B cell (primary cell): ENCODE measurements around the gene ADAMTS17. TPM values are rescaled to one million over a fixed set of nuclear protein-coding genes. Genes with fewer than 3 reads are reported as not detected.

Experiments used
- ATAC-seq: fragments of 200-7000 bp; cut with Tn5 transposase; one replicate; pipeline ENCODE4 v1.10.0; 2021; ENCODE audit warnings: low read depth, mild to moderate bottlenecking, moderate number of reproducible peaks, moderate library complexity
- CTCF ChIA-PET: fragments of 350-600 bp; sonication (Branson Sonifier 250); formaldehyde crosslinking; loops from one replicate; lab custom pipeline; 2021; ENCODE audit warnings: antibody characterized with exemption, inconsistent platforms; lab: Charles Lee
- POLR2A ChIA-PET: fragments of 350-600 bp; sonication (Branson Sonifier 250); formaldehyde crosslinking; loops from one replicate; lab custom pipeline; 2021; ENCODE audit warnings: antibody characterized with exemption; lab: Charles Lee
- DNase-seq: peaks from one replicate; pipeline ENCODE4 v3.0.0; 2013
- H2AFZ ChIP-seq: 2 replicates; pipeline ENCODE4 v1.6.1; 2012; ENCODE audit warnings: mild to moderate bottlenecking, low read depth, low read length; ENCODE audit not compliant: insufficient read depth, poor library complexity, severe bottlenecking
- H3K27ac ChIP-seq, 2 donors: 1 replicate in 1 of 2; 2 replicates in 1 of 2; pipeline ENCODE4 v1.5.1; 2012 to 2013; ENCODE audit warnings: low read length in 2 of 2, mild to moderate bottlenecking in 2 of 2, moderate library complexity in 1 of 2
- H3K27me3 ChIP-seq, 4 experiments: fragments of 200-600 bp in 1 of 4; sonication (generic) in 1 of 4; replicated peaks in 1 of 4; 1 replicate in 2 of 4; 2 replicates in 2 of 4; pipeline versions ENCODE4 v1.6.1 to v1.7.0; 2013 to 2016; ENCODE audit warnings: low read length in 3 of 4, mild to moderate bottlenecking in 2 of 4, mixed read lengths in 1 of 4, moderate library complexity in 1 of 4; ENCODE audit not compliant: insufficient read depth in 4 of 4, control insufficient read depth in 3 of 4; ENCODE audit errors: control extremely low read depth in 1 of 4
- H3K36me3 ChIP-seq, 2 experiments: replicated peaks in 1 of 2; 1 replicate in 1 of 2; 2 replicates in 1 of 2; pipeline versions ENCODE4 v1.6.1 to v1.7.1; 2013; ENCODE audit warnings: low read length in 1 of 2; ENCODE audit not compliant: insufficient read depth in 2 of 2, control insufficient read depth in 1 of 2; ENCODE audit errors: control extremely low read depth in 1 of 2, extremely low read depth in 1 of 2
- H3K4me1 ChIP-seq, 2 donors: fragments of 200-600 bp in 1 of 2; sonication (generic) in 1 of 2; 1 replicate in 1 of 2; 2 replicates in 1 of 2; pipeline versions ENCODE4 v1.5.1 to v1.6.1; 2013 to 2017; ENCODE audit warnings: low read length in 2 of 2; ENCODE audit not compliant: control insufficient read depth in 2 of 2, insufficient read depth in 2 of 2
- H3K4me2 ChIP-seq: replicated peaks from 2 replicates; pipeline ENCODE3; 2012; ENCODE audit warnings: mild to moderate bottlenecking, low read depth, low read length; ENCODE audit not compliant: poor library complexity, severe bottlenecking
- H3K4me3 ChIP-seq, 5 experiments: fragments of 200-600 bp in 1 of 5; sonication (generic) in 1 of 5; 1 replicate in 3 of 5; 2 replicates in 2 of 5; pipeline versions ENCODE4 v1.5.1 to v1.7.0; 2011 to 2016; ENCODE audit warnings: low read length in 4 of 5, mild to moderate bottlenecking in 4 of 5, low read depth in 2 of 5, control low read depth in 1 of 5, moderate library complexity in 1 of 5; ENCODE audit not compliant: insufficient read depth in 1 of 5; ENCODE audit errors: control extremely low read depth in 1 of 5, extremely low read depth in 1 of 5
- H3K79me2 ChIP-seq: fragments of 200-600 bp; sonication (generic); one replicate; pipeline ENCODE4 v1.6.0; 2016; ENCODE audit warnings: low read length; ENCODE audit not compliant: control insufficient read depth, insufficient read depth
- H3K9ac ChIP-seq: fragments of 200-600 bp; sonication (generic); 2 replicates; pipeline ENCODE4 v1.6.1; 2017; ENCODE audit warnings: mild to moderate bottlenecking, low read length, moderate library complexity
- H3K9me3 ChIP-seq, 3 donors: one replicate each; pipeline versions ENCODE4 v1.6.1 to v1.7.1; 2013; ENCODE audit warnings: low read length in 2 of 3; ENCODE audit not compliant: control insufficient read depth in 2 of 3, insufficient read depth in 1 of 3; ENCODE audit errors: control extremely low read depth in 1 of 3
- H4K20me1 ChIP-seq: 2 replicates; pipeline ENCODE4 v1.6.0; 2012; ENCODE audit warnings: mild to moderate bottlenecking, low read length; ENCODE audit not compliant: insufficient read depth, control insufficient read depth, poor library complexity, severe bottlenecking
- H3K27ac Mint-ChIP-seq: one replicate; pipeline ENCODE4 v1.8.0; 2021; ENCODE audit warnings: mixed read lengths
- H3K27me3 Mint-ChIP-seq: one replicate; pipeline ENCODE4 v1.8.0; 2021; ENCODE audit warnings: mixed read lengths
- H3K4me1 Mint-ChIP-seq: one replicate; pipeline ENCODE4 v1.8.0; 2021; ENCODE audit warnings: mixed read lengths
- H3K4me3 Mint-ChIP-seq: one replicate; pipeline ENCODE4 v1.8.0; 2021; ENCODE audit warnings: mixed read lengths
- H3K9me3 Mint-ChIP-seq: one replicate; pipeline ENCODE4 v1.8.0; 2022; ENCODE audit warnings: mixed read lengths; ENCODE audit not compliant: insufficient read depth
- CTCF ChIP-seq: fragments of 200-600 bp; IDR thresholded peaks from one replicate; pipeline ENCODE4 v1.8.0; 2022; ENCODE audit warnings: antibody characterized with exemption, mild to moderate bottlenecking
- EZH2 ChIP-seq: IDR thresholded peaks from 2 replicates; pipeline ENCODE4 v1.6.1; 2012; ENCODE audit warnings: borderline replicate concordance, low read depth, mild to moderate bottlenecking, moderate library complexity, low read length; ENCODE audit not compliant: insufficient read depth, poor library complexity, severe bottlenecking
- WGBS: methylation state at CpG from one replicate; pipeline ENCODE4 v1.1.5; 2013; ENCODE audit warnings: missing lambda C conversion rate; ENCODE audit not compliant: insufficient coverage; 5-methylcytosine and 5-hydroxymethylcytosine counted together
- intact Hi-C: fragments of 100-400 bp; cut with micrococcal nuclease; formaldehyde crosslinking; loops from one replicate; pipeline ENCODE4 v1.10.0; 2022
- polyA plus RNA-seq: library from polyadenylated mRNA; depleted of rRNA; stranded (reverse); fragments of >200 nt; gene quantifications from 2 replicates; pipeline ENCODE4 v1.2.3, GENCODE V29; 2012
- total RNA-seq, 2 donors: library from RNA; stranded (reverse); fragments of 120-200 nt in 1 of 2; gene quantifications; 1 replicate in 1 of 2; 2 replicates in 1 of 2; pipeline versions ENCODE4 v1.2.3 to v1.2.4, GENCODE V29; 2013 to 2022

The ADAMTS17 gene
- total and polyA plus RNA-seq, 2 donors (not counting 1 experiment from before 2014, with no cell fraction given): 0.10 TPM; not detected in 1

- 86% methylated on average over 3 of the region's 3 CpGs for WGBS
- Histone ChIP-seq H3K27ac (no peak overlapping the region), H3K4me2 (no peak overlapping the region), H2AFZ (no peak overlapping the region), H3K79me2 (no peaks in the 10 kb centered on the region), H3K27me3 (no peaks in the 10 kb centered on the region), H3K9ac (no peak overlapping the region), H3K9me3 (peaks cover 0 to 5% (median 0%) of the 10 kb centered on the region in 3 donors), H3K4me1 (no peaks in the 10 kb centered on the region), H3K4me3 (no peak overlapping the region), H3K36me3 (no peaks in the 10 kb centered on the region), H4K20me1 (no peaks in the 10 kb centered on the region)
- Mint-ChIP-seq H3K4me3 (no peak overlapping the region), H3K4me1 (no peaks in the 10 kb centered on the region), H3K9me3 (no peaks in the 10 kb centered on the region), H3K27ac (no peak overlapping the region), H3K27me3 (no peaks in the 10 kb centered on the region)
- intact Hi-C loops: no loop called here
- DNase-seq: no peak
- POLR2A ChIA-PET: no interaction called here
- CTCF ChIA-PET: no interaction called here
- TF ChIP-seq CTCF (no peak), EZH2 (no peak)
- no peak for ATAC-seq
These were observed 247.7 kb downstream of the ADAMTS17 start for GRCh38 chr15:100094127-100094510.

GRCh38 chr15:100093211-100094126 lies 248.3 kb downstream of the ADAMTS17 start:
- POLR2A ChIA-PET: no interaction called here
- Mint-ChIP-seq H3K4me1 (no peaks in the 10 kb centered on the region), H3K9me3 (no peaks in the 10 kb centered on the region), H3K27ac (no peak overlapping the region), H3K4me3 (no peak overlapping the region), H3K27me3 (no peaks in the 10 kb centered on the region)
- H3K9me3 ChIP-seq: peaks cover 0 to 5% (median 0%) of the 10 kb centered on the region in 3 donors
- H3K79me2 ChIP-seq: no peaks in the 10 kb centered on the region
- WGBS: 67% methylated on average over 11 of the region's 13 CpGs
- H3K4me2 ChIP-seq: no peak overlapping the region
- intact Hi-C loops: no loop called here
- no peak overlapping the region for H3K27ac ChIP-seq
- no peaks in the 10 kb centered on the region for H3K27me3 ChIP-seq
- no peak for ATAC-seq
- TF ChIP-seq EZH2 (no peak), CTCF (no peak)
- no peak for DNase-seq
- CTCF ChIA-PET: no interaction called here
- no peak overlapping the region for H3K4me3 ChIP-seq
- H2AFZ ChIP-seq: no peak overlapping the region
- H3K36me3 ChIP-seq: no peaks in the 10 kb centered on the region
- no peaks in the 10 kb centered on the region for H3K4me1 ChIP-seq
- H4K20me1 ChIP-seq: no peaks in the 10 kb centered on the region
- no peak overlapping the region for H3K9ac ChIP-seq
